Measurements from ENCODE around the gene PKD2L1. TPM values are rescaled to one million over a fixed set of nuclear protein-coding genes. Genes with fewer than 3 reads are reported as not detected.

PKD2L1 gene
- total and polyA plus RNA-seq, 2 donors (not counting 1 experiment from before 2014, with no cell fraction given), result 0.37 TPM; not detected in 1

DNA sequence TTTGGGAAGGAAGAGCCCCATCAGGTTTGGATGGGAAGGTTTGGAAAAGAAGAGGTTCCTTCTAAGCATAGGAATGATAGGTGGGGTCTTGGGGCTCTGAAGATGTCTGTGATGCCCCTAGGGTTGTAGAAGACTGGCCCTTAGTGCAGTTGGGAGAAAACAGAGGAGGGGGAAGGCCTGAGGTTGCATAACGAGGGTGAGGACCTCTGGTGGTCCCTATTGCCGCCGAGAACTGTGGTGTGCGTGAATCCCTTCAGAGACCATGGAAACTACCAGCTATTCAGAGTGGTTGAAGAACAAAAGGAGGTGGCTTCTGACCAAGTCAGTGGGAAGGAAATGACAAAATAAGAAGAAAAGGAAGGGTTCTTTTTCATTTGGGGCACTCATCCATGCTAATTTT is 3.1 kb upstream of the PKD2L1 start:
- H3K4me1 ChIP-seq (ENCODE audit: control insufficient read depth in 2 of 2, insufficient read depth in 2 of 2, low read length in 2 of 2), result peaks cover 0 to under 1% of the 10 kb centered on the region in 2 donors
- no peak overlapping the region for H3K9ac ChIP-seq (ENCODE audit: low read length)
- Mint-ChIP-seq H3K27ac (no peak overlapping the region), H3K4me3 (no peak overlapping the region), H3K27me3 (peaks cover 34% of the 10 kb centered on the region), H3K4me1 (peaks cover 3% of the 10 kb centered on the region), H3K9me3 (ENCODE audit: insufficient read depth) (no peaks in the 10 kb centered on the region)
- no peaks in the 10 kb centered on the region for H3K79me2 ChIP-seq (ENCODE audit: control insufficient read depth, insufficient read depth, low read length)
- WGBS (ENCODE audit: insufficient coverage), result 72% methylated on average over 3 of the region's 4 CpGs
- POLR2A ChIA-PET, result no interaction called here
- TF ChIP-seq, protein P1, sequence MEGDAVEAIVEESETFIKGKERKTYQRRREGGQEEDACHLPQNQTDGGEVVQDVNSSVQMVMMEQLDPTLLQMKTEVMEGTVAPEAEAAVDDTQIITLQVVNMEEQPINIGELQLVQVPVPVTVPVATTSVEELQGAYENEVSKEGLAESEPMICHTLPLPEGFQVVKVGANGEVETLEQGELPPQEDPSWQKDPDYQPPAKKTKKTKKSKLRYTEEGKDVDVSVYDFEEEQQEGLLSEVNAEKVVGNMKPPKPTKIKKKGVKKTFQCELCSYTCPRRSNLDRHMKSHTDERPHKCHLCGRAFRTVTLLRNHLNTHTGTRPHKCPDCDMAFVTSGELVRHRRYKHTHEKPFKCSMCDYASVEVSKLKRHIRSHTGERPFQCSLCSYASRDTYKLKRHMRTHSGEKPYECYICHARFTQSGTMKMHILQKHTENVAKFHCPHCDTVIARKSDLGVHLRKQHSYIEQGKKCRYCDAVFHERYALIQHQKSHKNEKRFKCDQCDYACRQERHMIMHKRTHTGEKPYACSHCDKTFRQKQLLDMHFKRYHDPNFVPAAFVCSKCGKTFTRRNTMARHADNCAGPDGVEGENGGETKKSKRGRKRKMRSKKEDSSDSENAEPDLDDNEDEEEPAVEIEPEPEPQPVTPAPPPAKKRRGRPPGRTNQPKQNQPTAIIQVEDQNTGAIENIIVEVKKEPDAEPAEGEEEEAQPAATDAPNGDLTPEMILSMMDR (IDR thresholded peaks at IDR 0.05), result no peak
- no peak for TF ChIP-seq EZH2 (IDR thresholded peaks at IDR 0.05; ENCODE audit: borderline replicate concordance, insufficient read depth, low read depth, low read length, poor library complexity, severe bottlenecking)
- H3K27ac ChIP-seq (ENCODE audit: low read length in 2 of 2), result no peak overlapping the region
- no peaks in the 10 kb centered on the region for H4K20me1 ChIP-seq (ENCODE audit: control insufficient read depth, insufficient read depth, low read length, poor library complexity, severe bottlenecking)
- H3K9me3 ChIP-seq (ENCODE audit: control extremely low read depth in 1 of 3, control insufficient read depth in 2 of 3, insufficient read depth in 1 of 3, low read length in 2 of 3), result no peaks in the 10 kb centered on the region
- no peak overlapping the region for H3K4me2 ChIP-seq (replicated peaks; ENCODE audit: low read depth, low read length, poor library complexity, severe bottlenecking)
- DNase-seq (no peak), ATAC-seq (ENCODE audit: low read depth) (no peak)
- no peaks in the 10 kb centered on the region for H3K36me3 ChIP-seq (replicated peaks in 1 of 2; ENCODE audit: control extremely low read depth in 1 of 2, control insufficient read depth in 1 of 2, extremely low read depth in 1 of 2, insufficient read depth in 2 of 2, low read length in 1 of 2)
- CTCF ChIA-PET, result interaction anchor here (0.6 to 1.5 kb wide), 3 partner anchors 14 to 98 kb away, joined by 3 to 4 read pairs (median 3); no protein-coding TSS in a partner anchor
- intact Hi-C loops (cut with micrococcal nuclease), result no loop called here
- H3K4me3 ChIP-seq (ENCODE audit: control extremely low read depth in 1 of 5, extremely low read depth in 1 of 5, insufficient read depth in 1 of 5, low read depth in 2 of 5, low read length in 4 of 5), result no peak overlapping the region
- no peak overlapping the region for H2AFZ ChIP-seq (ENCODE audit: insufficient read depth, low read depth, low read length, poor library complexity, severe bottlenecking)
- H3K27me3 ChIP-seq (replicated peaks in 1 of 4; ENCODE audit: control extremely low read depth in 1 of 4, control insufficient read depth in 3 of 4, insufficient read depth in 4 of 4, low read length in 3 of 4), result peaks cover 0 to 8% (median 0%) of the 10 kb centered on the region in 4 experiments

DNA sequence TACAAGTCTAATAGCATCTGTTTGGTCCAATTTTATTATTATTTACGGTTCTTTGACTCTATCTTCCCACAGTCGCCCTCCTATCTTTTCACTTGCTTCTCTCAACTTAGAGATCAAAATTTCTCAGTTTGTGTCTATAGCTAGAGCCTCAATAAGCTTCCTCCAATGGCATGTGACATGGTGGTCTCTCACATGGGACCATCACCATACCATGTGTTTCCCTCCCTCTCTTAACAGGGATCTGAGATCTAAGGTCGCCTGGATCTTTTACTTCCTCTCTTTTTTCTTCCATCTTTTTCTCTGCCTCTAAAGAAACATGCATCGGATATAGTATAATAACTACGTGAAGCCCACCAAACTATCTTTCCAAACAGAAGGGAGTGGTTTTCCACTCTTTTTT is 1.8 kb downstream of the PKD2L1 start:
- no peak overlapping the region for H2AFZ ChIP-seq (ENCODE audit: insufficient read depth, low read depth, low read length, poor library complexity, severe bottlenecking)
- ChIA-PET CTCF (interaction anchor here (0.6 to 4.3 kb wide), 5 partner anchors 10 to 110 kb away, joined by 3 to 37 read pairs (median 4); no protein-coding TSS in a partner anchor), POLR2A (interaction anchor here (2.1 kb wide), 1 partner anchor 42 kb away, joined by 8 read pairs; the partner anchor contains the start of gene BLOC1S2)
- no peak overlapping the region for H3K27ac ChIP-seq (ENCODE audit: low read length in 2 of 2)
- H3K4me2 ChIP-seq (replicated peaks; ENCODE audit: low read depth, low read length, poor library complexity, severe bottlenecking), result no peak overlapping the region
- no peak for TF ChIP-seq EZH2 (IDR thresholded peaks at IDR 0.05; ENCODE audit: borderline replicate concordance, insufficient read depth, low read depth, low read length, poor library complexity, severe bottlenecking)
- TF ChIP-seq, protein P1 (IDR thresholded peaks at IDR 0.05), result no peak
- WGBS (ENCODE audit: insufficient coverage), result 100% methylated on average over 1 of the region's 5 CpGs
- no peaks in the 10 kb centered on the region for H4K20me1 ChIP-seq (ENCODE audit: control insufficient read depth, insufficient read depth, low read length, poor library complexity, severe bottlenecking)
- no peaks in the 10 kb centered on the region for H3K79me2 ChIP-seq (ENCODE audit: control insufficient read depth, insufficient read depth, low read length)
- no peaks in the 10 kb centered on the region for H3K9me3 ChIP-seq (ENCODE audit: control extremely low read depth in 1 of 3, control insufficient read depth in 2 of 3, insufficient read depth in 1 of 3, low read length in 2 of 3)
- H3K27me3 ChIP-seq (replicated peaks in 1 of 4; ENCODE audit: control extremely low read depth in 1 of 4, control insufficient read depth in 3 of 4, insufficient read depth in 4 of 4, low read length in 3 of 4), result peaks cover 0 to 3% (median 0%) of the 10 kb centered on the region in 4 experiments
- no peaks in the 10 kb centered on the region for H3K9me3 Mint-ChIP-seq (ENCODE audit: insufficient read depth)
- no peak overlapping the region for H3K27ac Mint-ChIP-seq
- no peak overlapping the region for H3K4me3 Mint-ChIP-seq
- H3K36me3 ChIP-seq (replicated peaks in 1 of 2; ENCODE audit: control extremely low read depth in 1 of 2, control insufficient read depth in 1 of 2, extremely low read depth in 1 of 2, insufficient read depth in 2 of 2, low read length in 1 of 2), result no peaks in the 10 kb centered on the region
- intact Hi-C loops (cut with micrococcal nuclease), result no loop called here
- ATAC-seq (ENCODE audit: low read depth), result no peak
- no peak overlapping the region for H3K9ac ChIP-seq (ENCODE audit: low read length)
- peaks cover 29% of the 10 kb centered on the region for H3K4me1 Mint-ChIP-seq
- H3K4me3 ChIP-seq (ENCODE audit: control extremely low read depth in 1 of 5, extremely low read depth in 1 of 5, insufficient read depth in 1 of 5, low read depth in 2 of 5, low read length in 4 of 5), result no peak overlapping the region
- peaks cover 22% of the 10 kb centered on the region for H3K27me3 Mint-ChIP-seq
- DNase-seq, result no peak
- peaks cover 22 to 23% of the 10 kb centered on the region in 2 donors for H3K4me1 ChIP-seq (ENCODE audit: control insufficient read depth in 2 of 2, insufficient read depth in 2 of 2, low read length in 2 of 2)

Measured in B cell (primary cell).